Measurements from ENCODE around the gene KRTCAP3.
"Not testable (repeated sequence)": the region's sequence is repeated elsewhere in the genome, so short reads cannot be mapped to it uniquely, and the experiment has no call there.

GRCh38 chr2:27425039-27425438 lies 17.1 kb upstream of the KRTCAP3 start:
- TF ChIP-seq, protein P1, sequence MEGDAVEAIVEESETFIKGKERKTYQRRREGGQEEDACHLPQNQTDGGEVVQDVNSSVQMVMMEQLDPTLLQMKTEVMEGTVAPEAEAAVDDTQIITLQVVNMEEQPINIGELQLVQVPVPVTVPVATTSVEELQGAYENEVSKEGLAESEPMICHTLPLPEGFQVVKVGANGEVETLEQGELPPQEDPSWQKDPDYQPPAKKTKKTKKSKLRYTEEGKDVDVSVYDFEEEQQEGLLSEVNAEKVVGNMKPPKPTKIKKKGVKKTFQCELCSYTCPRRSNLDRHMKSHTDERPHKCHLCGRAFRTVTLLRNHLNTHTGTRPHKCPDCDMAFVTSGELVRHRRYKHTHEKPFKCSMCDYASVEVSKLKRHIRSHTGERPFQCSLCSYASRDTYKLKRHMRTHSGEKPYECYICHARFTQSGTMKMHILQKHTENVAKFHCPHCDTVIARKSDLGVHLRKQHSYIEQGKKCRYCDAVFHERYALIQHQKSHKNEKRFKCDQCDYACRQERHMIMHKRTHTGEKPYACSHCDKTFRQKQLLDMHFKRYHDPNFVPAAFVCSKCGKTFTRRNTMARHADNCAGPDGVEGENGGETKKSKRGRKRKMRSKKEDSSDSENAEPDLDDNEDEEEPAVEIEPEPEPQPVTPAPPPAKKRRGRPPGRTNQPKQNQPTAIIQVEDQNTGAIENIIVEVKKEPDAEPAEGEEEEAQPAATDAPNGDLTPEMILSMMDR (IDR thresholded peaks at IDR 0.05; ENCODE audit: insufficient read depth, low read depth, low read length) = not testable (repeated sequence)
- TF ChIP-seq EZH2 (IDR thresholded peaks at IDR 0.05; ENCODE audit: insufficient read depth, low read length) = not testable (repeated sequence)
